H1 (cell line): Measurements from ENCODE around the gene UBE3B. TPM values are rescaled to one million over a fixed set of nuclear protein-coding genes. Genes with fewer than 3 reads are reported as not detected.

ENCODE experiments used
- CTCF ChIA-PET: fragments of 300-600 bp; sonication (Branson Sonifier 250); formaldehyde crosslinking; loops from one replicate; lab custom pipeline; 2021; ENCODE audit not compliant: partially characterized antibody; lab: Charles Lee
- POLR2A ChIA-PET: fragments of 300-600 bp; sonication (Branson Sonifier 250); formaldehyde crosslinking; loops from one replicate; lab custom pipeline; 2021; ENCODE audit warnings: inconsistent platforms; ENCODE audit not compliant: partially characterized antibody; lab: Charles Lee
- DNase-seq, 2 experiments: peaks; one replicate each; pipeline versions ENCODE4 v3.0.0 to v3.0.0-alpha.2; 2010 to 2022; ENCODE audit warnings: low spot score in 2 of 2, low read depth in 1 of 2, mixed read lengths in 1 of 2
- FAIRE-seq: peaks from 2 replicates; lab custom pipeline; 2011; peaks lifted over from hg19 to GRCh38; lab: Jason Lieb, UNC
- H2AFZ ChIP-seq: 2 replicates; pipeline ENCODE4 v1.8.1; 2012; ENCODE audit warnings: low read length, inconsistent platforms
- H2AK5ac ChIP-seq: 2 replicates; pipeline ENCODE4 v1.6.1; 2013; ENCODE audit warnings: low read depth, low read length
- H2BK120ac ChIP-seq: replicated peaks from 2 replicates; pipeline ENCODE3; 2013; ENCODE audit warnings: low read depth, low read length, inconsistent platforms
- H2BK12ac ChIP-seq: 2 replicates; pipeline ENCODE4 v1.6.1; 2013; ENCODE audit warnings: low read depth, low read length
- H2BK15ac ChIP-seq: 2 replicates; pipeline ENCODE4 v1.6.1; 2013; ENCODE audit warnings: low read length
- H2BK20ac ChIP-seq: 2 replicates; pipeline ENCODE4 v1.6.1; 2013; ENCODE audit warnings: low read length
- H2BK5ac ChIP-seq: 2 replicates; pipeline ENCODE4 v1.6.1; 2013; ENCODE audit warnings: low read depth, low read length
- H3K14ac ChIP-seq: 2 replicates; pipeline ENCODE4 v1.6.1; 2013; ENCODE audit warnings: inconsistent platforms; ENCODE audit not compliant: insufficient read length
- H3K18ac ChIP-seq: 2 replicates; pipeline ENCODE4 v1.6.1; 2013; ENCODE audit warnings: low read length; ENCODE audit errors: extremely low read depth
- H3K23ac ChIP-seq: 2 replicates; pipeline ENCODE4 v1.6.1; 2013; ENCODE audit warnings: inconsistent platforms; ENCODE audit not compliant: insufficient read length
- H3K23me2 ChIP-seq: 2 replicates; pipeline ENCODE4 v1.6.1; 2013; ENCODE audit warnings: low read depth, low read length
- H3K27ac ChIP-seq: 2 replicates; pipeline ENCODE4 v1.6.1; 2011; ENCODE audit warnings: low read depth, low read length, inconsistent platforms
- H3K27me3 ChIP-seq, 4 experiments: replicated peaks in 1 of 4; 1 replicate in 1 of 4; 2 replicates in 3 of 4; pipeline versions ENCODE4 v1.6.1 to v1.8.1; 2011 to 2013; ENCODE audit warnings: low read length in 3 of 4, mild to moderate bottlenecking in 3 of 4, inconsistent platforms in 2 of 4, mixed read lengths in 2 of 4, moderate library complexity in 1 of 4; ENCODE audit not compliant: control insufficient read depth in 3 of 4, insufficient read depth in 3 of 4; ENCODE audit errors: extremely low read depth in 1 of 4
- H3K36me3 ChIP-seq, 4 experiments: 2 replicates each; pipeline versions ENCODE4 v1.6.1 to v1.8.1; 2011 to 2013; ENCODE audit warnings: mild to moderate bottlenecking in 4 of 4, low read length in 3 of 4, moderate library complexity in 2 of 4, control low read depth in 1 of 4, inconsistent platforms in 1 of 4; ENCODE audit not compliant: insufficient read depth in 4 of 4, control insufficient read depth in 2 of 4
- H3K4ac ChIP-seq: replicated peaks from 2 replicates; pipeline ENCODE3; 2013; ENCODE audit warnings: low read length, low read depth, mixed read lengths, inconsistent platforms; ENCODE audit not compliant: insufficient read length
- H3K4me1 ChIP-seq, 4 experiments: replicated peaks in 1 of 4; 1 replicate in 1 of 4; 2 replicates in 3 of 4; pipeline versions ENCODE4 v1.6.1 to v1.8.1; 2011 to 2013; ENCODE audit warnings: low read length in 3 of 4, inconsistent platforms in 2 of 4, mixed read lengths in 1 of 4; ENCODE audit not compliant: insufficient read depth in 4 of 4, control insufficient read depth in 3 of 4
- H3K4me2 ChIP-seq, 2 experiments: 2 replicates each; pipeline versions ENCODE4 v1.6.1 to v1.8.1; 2011 to 2013; ENCODE audit warnings: low read depth in 2 of 2, low read length in 2 of 2, control low read depth in 1 of 2, inconsistent platforms in 1 of 2, mild to moderate bottlenecking in 1 of 2; ENCODE audit not compliant: insufficient read depth in 1 of 2
- H3K4me3 ChIP-seq, 4 experiments: fragments of 200-600, 300-600 bp in 1 of 4; sonication (generic), shearing (Covaris generic), sonication (Bioruptor Twin) in 1 of 4; 2 replicates each; pipeline versions ENCODE4 v1.5.1 to v1.8.1; 2011 to 2016; ENCODE audit warnings: low read length in 4 of 4, low read depth in 3 of 4, control low read depth in 2 of 4, inconsistent platforms in 2 of 4, mild to moderate bottlenecking in 2 of 4, mixed read lengths in 1 of 4, moderate library complexity in 1 of 4; ENCODE audit not compliant: insufficient read depth in 2 of 4; ENCODE audit errors: extremely low read depth in 1 of 4
- H3K56ac ChIP-seq: replicated peaks from 2 replicates; pipeline ENCODE3; 2013; ENCODE audit warnings: low read depth, mild to moderate bottlenecking, mixed read lengths, low read length, inconsistent platforms; ENCODE audit not compliant: insufficient read length
- H3K79me1 ChIP-seq: 2 replicates; pipeline ENCODE4 v1.6.1; 2013; ENCODE audit warnings: low read depth, low read length, control low read depth
- H3K79me2 ChIP-seq, 2 experiments: 2 replicates each; pipeline versions ENCODE4 v1.6.1 to v1.8.1; 2012 to 2013; ENCODE audit warnings: low read length in 2 of 2, mild to moderate bottlenecking in 2 of 2, inconsistent platforms in 1 of 2; ENCODE audit not compliant: insufficient read depth in 2 of 2, control insufficient read depth in 1 of 2
- H3K9ac ChIP-seq, 4 experiments: replicated peaks in 1 of 4; 1 replicate in 1 of 4; 2 replicates in 3 of 4; pipeline versions ENCODE4 v1.6.1 to v1.8.1; 2011 to 2013; ENCODE audit warnings: low read depth in 3 of 4, low read length in 3 of 4, control low read depth in 2 of 4, mild to moderate bottlenecking in 2 of 4, moderate library complexity in 2 of 4, inconsistent platforms in 1 of 4; ENCODE audit errors: extremely low read depth in 1 of 4
- H3K9me3 ChIP-seq, 2 experiments: 2 replicates each; pipeline versions ENCODE4 v1.6.1 to v1.8.1; 2012 to 2013; ENCODE audit warnings: mild to moderate bottlenecking in 2 of 2, moderate library complexity in 2 of 2, control low read depth in 1 of 2, inconsistent platforms in 1 of 2, low read depth in 1 of 2, low read length in 1 of 2, mixed read lengths in 1 of 2; ENCODE audit not compliant: insufficient read depth in 2 of 2
- H4K20me1 ChIP-seq, 2 experiments: replicated peaks in 1 of 2; 2 replicates each; pipeline versions ENCODE3 to v1.8.1; 2011 to 2013; ENCODE audit warnings: inconsistent platforms in 2 of 2, low read length in 2 of 2, mild to moderate bottlenecking in 1 of 2; ENCODE audit not compliant: insufficient read depth in 2 of 2, control insufficient read depth in 1 of 2
- H4K5ac ChIP-seq: 2 replicates; pipeline ENCODE4 v1.6.1; 2013; ENCODE audit warnings: low read length, low read depth, mixed read lengths, inconsistent platforms; ENCODE audit not compliant: insufficient read length
- H4K8ac ChIP-seq: 2 replicates; pipeline ENCODE4 v1.8.0; 2013; ENCODE audit warnings: mild to moderate bottlenecking, moderate library complexity, low read length, inconsistent platforms; ENCODE audit not compliant: insufficient read depth; ENCODE audit errors: extremely low read depth
- H4K91ac ChIP-seq: replicated peaks from 2 replicates; pipeline ENCODE3; 2013; ENCODE audit warnings: low read length, mixed read lengths, inconsistent platforms; ENCODE audit not compliant: insufficient read length
- CTCF ChIP-seq, 3 experiments: IDR thresholded peaks; 1 replicate in 2 of 3; 2 replicates in 1 of 3; pipeline versions ENCODE4 v1.5.1 to v1.6.1; 2011; ENCODE audit warnings: low read length in 3 of 3, mild to moderate bottlenecking in 3 of 3, inconsistent platforms in 2 of 3, low read depth in 1 of 3, moderate library complexity in 1 of 3; ENCODE audit not compliant: insufficient read depth in 1 of 3; ENCODE audit errors: control extremely low read depth in 1 of 3
- JUND ChIP-seq: IDR thresholded peaks from 2 replicates; pipeline ENCODE4 v1.6.1; 2011; ENCODE audit warnings: mild to moderate bottlenecking, improper control_type of control experiment, low read length
- RAD21 ChIP-seq, 2 experiments: IDR thresholded peaks in 1 of 2; conservative IDR thresholded peaks in 1 of 2; 2 replicates each; pipeline ENCODE4 v1.6.1; 2011; ENCODE audit warnings: low read depth in 2 of 2, low read length in 2 of 2, improper control_type of control experiment in 1 of 2, inconsistent platforms in 1 of 2, mild to moderate bottlenecking in 1 of 2, moderate library complexity in 1 of 2
- YY1 ChIP-seq: IDR thresholded peaks from 2 replicates; pipeline ENCODE4 v1.6.1; 2011; ENCODE audit warnings: low read depth, mild to moderate bottlenecking, low read length
- ZNF274 ChIP-seq: IDR thresholded peaks from 2 replicates; pipeline ENCODE4 v1.7.0; 2012; ENCODE audit warnings: low read length, borderline replicate concordance; ENCODE audit errors: extremely low read depth
- WGBS, 2 experiments: shearing (Covaris generic) in 1 of 2; methylation state at CpG; one replicate each; pipeline versions ENCODE4 v1.1.6 to v1.1.7; 2013 to 2015; ENCODE audit warnings: low lambda C conversion rate in 2 of 2, mixed read lengths in 2 of 2, inconsistent platforms in 1 of 2, low coverage in 1 of 2, missing lambda C conversion rate in 1 of 2; ENCODE audit not compliant: insufficient replicate concordance in 2 of 2, insufficient coverage in 1 of 2, insufficient read length in 1 of 2; ENCODE audit errors: extremely low coverage in 1 of 2, missing lambda C conversion rate in 1 of 2; 5-methylcytosine and 5-hydroxymethylcytosine counted together
- polyA plus RNA-seq, 7 experiments: library from polyadenylated mRNA; depleted of rRNA in 3 of 7; stranded (reverse) in 5 of 7; unstranded in 2 of 7; fragments of >200 nt in 5 of 7; fragments of 200-250 nt in 2 of 7; gene quantifications; 1 replicate in 5 of 7; 2 replicates in 1 of 7; 4 replicates in 1 of 7; pipeline versions ENCODE4 v1.2.1 to v1.2.3, GENCODE V29; 2011 to 2013; ENCODE audit warnings: missing spikeins in 2 of 7, mixed read lengths in 2 of 7
- total RNA-seq: library from RNA; stranded (reverse); fragmentation: NEBNext Ultra II Directional; extraction: Animal tissue kit (Norgen Biotek cat#: 25700); gene quantifications from 2 replicates; pipeline ENCODE4 v1.2.1, GENCODE V29; 2021

The UBE3B gene
- total and polyA plus RNA-seq, 2 of the 8 experiments (the other 6 are each of a cell fraction or from before 2014, with no cell fraction given), result 14.0 to 21.1 TPM

GRCh38 chr12:109518820-109519665, 41.6 kb downstream of the UBE3B start:
- Histone ChIP-seq H3K4ac (no peak overlapping the region), H3K23me2 (no peaks in the 10 kb centered on the region), H4K91ac (no peak overlapping the region), H2BK120ac (no peak overlapping the region), H3K4me1 (peaks cover 0 to 7% (median 0%) of the 10 kb centered on the region in 4 experiments; a peak in 1 of 7 replicates), H3K79me1 (no peaks in the 10 kb centered on the region), H3K18ac (no peak overlapping the region), H3K36me3 (peaks cover 2 to 21% (median 7%) of the 10 kb centered on the region in 4 experiments; a peak in 5 of 8 replicates), H3K14ac (no peak overlapping the region), H2BK15ac (peak overlapping the region; percentile 54; the same call in 1 of the 2 replicates), H2BK20ac (no peak overlapping the region), H4K8ac (no peak overlapping the region), H4K5ac (no peak overlapping the region), H2BK5ac (no peak overlapping the region), H3K9ac (0 out of 7 replicates have a peak overlapping the region, but pooled peaks of 1 of the 4 experiments have one; percentile 31), H3K4me2 (no peak overlapping the region), H3K79me2 (no peaks in the 10 kb centered on the region), H3K56ac (no peak overlapping the region), H3K9me3 (no peaks in the 10 kb centered on the region), H3K27ac (no peak overlapping the region), H3K4me3 (no peak overlapping the region), H2AFZ (no peak overlapping the region), H2BK12ac (no peak overlapping the region; the same call in 1 of the 2 replicates), H4K20me1 (peaks cover 0 to 4% of the 10 kb centered on the region in 2 experiments), H3K23ac (no peak overlapping the region), H2AK5ac (no peak overlapping the region), H3K27me3 (no peaks in the 10 kb centered on the region)
- CTCF ChIA-PET, result interaction anchor here (0.6 to 6.6 kb wide), 44 partner anchors 9 to 335 kb away, joined by 3 to 75 read pairs (median 5); partner anchors contain the start of genes MMAB and MVK
- peak; percentile 80 to 84 for TF ChIP-seq RAD21 (IDR thresholded peaks at IDR 0.05 in 1 of 2, conservative IDR thresholded peaks at IDR 0.05 in 1 of 2; ENCODE audit: low read depth in 2 of 2, low read length in 2 of 2)
- no peak for TF ChIP-seq ZNF274
- TF ChIP-seq CTCF (IDR thresholded peaks at IDR 0.05; ENCODE audit: control extremely low read depth in 1 of 3, insufficient read depth in 1 of 3, low read depth in 1 of 3, low read length in 3 of 3), result peak; percentile 66 to 88 (median 77)
- TF ChIP-seq YY1, result no peak
- no peak for TF ChIP-seq JUND
- 71% methylated on average over 11 of the region's 11 CpGs; no CpG with 5 or more reads in 1 of the 2 experiments for WGBS, 2 experiments
- peak in 1 of 2 experiments; percentile 86 for DNase-seq
- FAIRE-seq, result peak; percentile 62
- POLR2A ChIA-PET, result interaction anchor here (1.4 kb wide), 1 partner anchor 256 kb away, joined by 4 read pairs; no protein-coding TSS in a partner anchor
